NCI-H2171 treated with DMSO at 0.1 percent for 48 hours (cell line): ENCODE measurements around the gene PIK3C3.

Experiments used
- DNase-seq: peaks from one replicate; lab custom pipeline; 2025; lab: John Stamatoyannopoulos, UW

PIK3C3 gene

DNA sequence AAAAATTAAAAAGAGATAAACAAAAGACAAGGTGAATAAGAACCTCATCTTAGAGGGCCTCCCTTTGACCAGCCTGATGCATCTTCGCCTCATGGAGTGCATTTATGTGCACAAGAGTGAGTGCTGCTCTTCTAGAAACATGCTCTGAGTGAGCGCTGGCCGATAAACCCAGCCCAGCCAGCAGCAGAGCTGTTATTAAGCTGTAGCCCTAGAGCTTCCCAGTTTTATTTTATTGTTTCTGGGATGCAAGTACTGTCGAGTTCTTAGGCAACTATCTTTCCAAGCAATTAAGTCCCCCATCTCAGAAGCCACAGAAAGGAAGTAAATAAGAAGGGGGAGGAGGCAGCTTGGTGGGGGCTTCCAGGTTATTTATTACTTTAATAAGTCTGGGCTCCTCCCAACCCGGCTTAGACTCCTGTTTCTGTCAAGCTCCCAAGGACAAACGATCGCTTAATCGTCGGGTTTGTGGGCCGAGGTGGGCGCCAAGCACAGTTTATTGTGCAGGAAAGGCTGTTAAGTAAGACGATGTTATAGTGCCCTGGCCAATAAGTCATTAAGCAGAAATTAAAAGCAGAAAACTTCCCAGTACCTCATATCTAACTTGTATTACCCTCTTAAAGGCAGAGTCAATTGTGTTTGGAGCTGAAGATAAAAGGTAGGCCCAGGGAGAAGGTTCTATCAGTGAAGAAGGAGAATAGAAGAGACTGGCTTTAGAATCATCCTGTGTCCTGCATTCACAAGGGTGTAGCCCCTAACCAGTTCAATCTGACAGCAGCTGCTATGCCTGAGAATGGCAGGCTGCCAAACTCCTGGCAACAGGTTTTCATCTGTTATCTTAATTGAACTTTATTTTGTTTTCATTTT lies 176.3 kb downstream of the PIK3C3 start:
- peak; percentile 76 for DNase-seq

GRCh38 chr18:42131930-42132244 lies 176.9 kb downstream of the PIK3C3 start:
- no peak for DNase-seq
